Epithelial cell of proximal tubule (primary cell): Measurements from ENCODE around the gene POP4. TPM values are rescaled to one million over a fixed set of nuclear protein-coding genes. Genes with fewer than 3 reads are reported as not detected.

Experiments used
- DNase-seq: peaks from one replicate; pipeline ENCODE4 v3.0.0-alpha.2; 2011; ENCODE audit warnings: low read depth
- H3K4me3 ChIP-seq: 2 replicates; pipeline ENCODE4 v1.5.1; 2011; ENCODE audit warnings: low read depth, mild to moderate bottlenecking, low read length
- CTCF ChIP-seq: conservative IDR thresholded peaks from 2 replicates; pipeline ENCODE4 v1.5.1; 2012; ENCODE audit warnings: low read depth, mild to moderate bottlenecking, low read length
- total RNA-seq: library from RNA; depleted of rRNA; stranded (reverse); fragments of >200 nt; gene quantifications from 2 replicates; pipeline ENCODE4 v1.2.3, GENCODE V29; 2015

The POP4 gene
- total RNA-seq, 1 donor from 2014 or later = 53.5 TPM

- no peak overlapping the region for H3K4me3 ChIP-seq
- no peak for TF ChIP-seq CTCF
- DNase-seq = no peak
These were observed 11.5 kb downstream of the POP4 start for GRCh38 chr19:29617366-29618266.

GRCh38 chr19:29618434-29618833 lies 12.4 kb downstream of the POP4 start:
- no peak for TF ChIP-seq CTCF
- DNase-seq = no peak

GRCh38 chr19:29618871-29619270 lies 12.8 kb downstream of the POP4 start:
- TF ChIP-seq CTCF = no peak
- no peak overlapping the region for H3K4me3 ChIP-seq
- no peak for DNase-seq

More at GRCh38 chr19:29618434-29618833, 12.4 kb downstream of the POP4 start:
- H3K4me3 ChIP-seq = no peak overlapping the region

- DNase-seq = no peak
- TF ChIP-seq CTCF = no peak
- H3K4me3 ChIP-seq = no peak overlapping the region
These were observed 14.9 kb downstream of the POP4 start for GRCh38 chr19:29620931-29621351.

- no peak overlapping the region for H3K4me3 ChIP-seq
- no peak for DNase-seq
- TF ChIP-seq CTCF = no peak
These were observed 16.3 kb downstream of the POP4 start for GRCh38 chr19:29622166-29623070.

GRCh38 chr19:29623726-29624488 lies 17.8 kb downstream of the POP4 start:
- no peak for DNase-seq
- TF ChIP-seq CTCF = no peak
- no peak overlapping the region for H3K4me3 ChIP-seq
